GM18505 (cell line): ENCODE data around the gene BPIFA2.
"Not testable (repeated sequence)": the region's sequence is repeated elsewhere in the genome, so short reads cannot be mapped to it uniquely, and the experiment has no call there.

ENCODE experiments used
- ATAC-seq: cut with Tn5 transposase; IDR thresholded peaks from one replicate; pipeline ENCODE4 v1.9.1; 2021; ENCODE audit not compliant: unreplicated experiment
- POLR2A ChIP-seq: IDR thresholded peaks from 4 replicates; pipeline ENCODE4 v1.6.1; 2011; ENCODE audit warnings: borderline replicate concordance; ENCODE audit not compliant: insufficient read depth, insufficient read length; ENCODE audit errors: extremely low read depth

The BPIFA2 gene

GRCh38 chr20:33167859-33168258, at the start of gene BPIFA2:
Gene BPIFA2, plus strand, starts transcription at chr20:33168159. Its CDS starts 987 bp downstream, at chr20:33169146.
- no peak for TF ChIP-seq POLR2A
- ATAC-seq = no peak

- no peak for TF ChIP-seq POLR2A
- no peak for ATAC-seq
Observed at GRCh38 chr20:33119725-33120720, 47.9 kb upstream of the BPIFA2 start.

GRCh38 chr20:33120934-33121333, 47.0 kb upstream of the BPIFA2 start:
- TF ChIP-seq POLR2A = no peak
- ATAC-seq = no peak

- not testable (repeated sequence) for ATAC-seq
Observed at GRCh38 chr20:33122297-33122696, 45.7 kb upstream of the BPIFA2 start.

- no peak for ATAC-seq
- no peak for TF ChIP-seq POLR2A
Observed at GRCh38 chr20:33124261-33124660, 43.7 kb upstream of the BPIFA2 start.

GRCh38 chr20:33124994-33125393, 43.0 kb upstream of the BPIFA2 start:
- no peak for ATAC-seq
- no peak for TF ChIP-seq POLR2A

- no peak for TF ChIP-seq POLR2A
- ATAC-seq = no peak
Observed at GRCh38 chr20:33125983-33126382, 42.0 kb upstream of the BPIFA2 start.

GRCh38 chr20:33127422-33128097, 40.4 kb upstream of the BPIFA2 start:
- no peak for TF ChIP-seq POLR2A
- no peak for ATAC-seq

- no peak for ATAC-seq
- no peak for TF ChIP-seq POLR2A
Observed at GRCh38 chr20:33130568-33131061, 37.3 kb upstream of the BPIFA2 start.

GRCh38 chr20:33131949-33132473, 35.9 kb upstream of the BPIFA2 start:
- no peak for ATAC-seq
- no peak for TF ChIP-seq POLR2A

- no peak for ATAC-seq
- TF ChIP-seq POLR2A = no peak
Observed at GRCh38 chr20:33132513-33133372, 35.2 kb upstream of the BPIFA2 start.

GRCh38 chr20:33133373-33133941, 34.5 kb upstream of the BPIFA2 start:
- ATAC-seq = no peak
- TF ChIP-seq POLR2A = no peak
